ENCODE measurements around the gene KIFC1. TPM values are rescaled to one million over a fixed set of nuclear protein-coding genes. Genes with fewer than 3 reads are reported as not detected.

The KIFC1 gene, protein sequence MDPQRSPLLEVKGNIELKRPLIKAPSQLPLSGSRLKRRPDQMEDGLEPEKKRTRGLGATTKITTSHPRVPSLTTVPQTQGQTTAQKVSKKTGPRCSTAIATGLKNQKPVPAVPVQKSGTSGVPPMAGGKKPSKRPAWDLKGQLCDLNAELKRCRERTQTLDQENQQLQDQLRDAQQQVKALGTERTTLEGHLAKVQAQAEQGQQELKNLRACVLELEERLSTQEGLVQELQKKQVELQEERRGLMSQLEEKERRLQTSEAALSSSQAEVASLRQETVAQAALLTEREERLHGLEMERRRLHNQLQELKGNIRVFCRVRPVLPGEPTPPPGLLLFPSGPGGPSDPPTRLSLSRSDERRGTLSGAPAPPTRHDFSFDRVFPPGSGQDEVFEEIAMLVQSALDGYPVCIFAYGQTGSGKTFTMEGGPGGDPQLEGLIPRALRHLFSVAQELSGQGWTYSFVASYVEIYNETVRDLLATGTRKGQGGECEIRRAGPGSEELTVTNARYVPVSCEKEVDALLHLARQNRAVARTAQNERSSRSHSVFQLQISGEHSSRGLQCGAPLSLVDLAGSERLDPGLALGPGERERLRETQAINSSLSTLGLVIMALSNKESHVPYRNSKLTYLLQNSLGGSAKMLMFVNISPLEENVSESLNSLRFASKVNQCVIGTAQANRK
- 117 and 182 TPM in 2 replicates for total RNA-seq (2011; cell fraction: chromatin; rRNA removed; ENCODE audit: low replicate concordance)
- 141 and 154 TPM in 2 replicates for total RNA-seq (2011; cell fraction: nucleolus; rRNA removed)
- total RNA-seq (2011; cell fraction: nucleoplasm; rRNA removed), result 113 and 129 TPM in 2 replicates
- total RNA-seq (2014; rRNA removed) (50.2 and 62.5 TPM in 2 replicates), total RNA-seq (2014; rRNA removed; fragmentation: Illumina TruSeq; extraction: Trizol) (38.6 and 42.3 TPM in 2 replicates), total RNA-seq (2015; rRNA removed; fragmentation: Illumina TruSeq; extraction: Trizol) (77.9 and 80.1 TPM in 2 replicates), total RNA-seq (2021) (79.2 and 85.6 TPM in 2 replicates), polyA plus RNA-seq (2011; rRNA removed) (95.2 and 103 TPM in 2 replicates), polyA plus RNA-seq (2014; fragmentation: Illumina TruSeq; extraction: Trizol) (76.9 and 82.7 TPM in 2 replicates), polyA plus RNA-seq (2014; fragmentation: Nextera tagmentation; extraction: Ambion mirVana) (1 to 10 TPM; 1.3 to 2.2 TPM), polyA plus RNA-seq (2014; rRNA removed) (84.1 and 88.6 TPM in 2 replicates), polyA minus RNA-seq (2011; rRNA and poly(A)+ RNA removed) (91.4 and 99.3 TPM in 2 replicates), Bru-seq, nascent RNA (percentile 92 among the genes with signal in this experiment), BruChase-seq, experiment 1, labeled RNA remaining after a 2-hour chase (percentile 95 among the genes with signal in this experiment), BruChase-seq, experiment 2, labeled RNA remaining after a 6-hour chase (percentile 96 among the genes with signal in this experiment)
- 82.9 and 95.7 TPM in 2 replicates for polyA plus RNA-seq (2011; cell fraction: cytosol; rRNA removed)
- 255 and 308 TPM in 2 replicates for polyA plus RNA-seq (2011; cell fraction: nucleus; rRNA removed)
- 70.1 and 78.9 TPM in 2 replicates for polyA plus RNA-seq (2012)
- 43.1 and 48.8 TPM in 2 replicates for polyA minus RNA-seq (2011; cell fraction: cytosol; rRNA and poly(A)+ RNA removed)
- 113 and 139 TPM in 2 replicates for polyA minus RNA-seq (2011; cell fraction: nucleus; rRNA and poly(A)+ RNA removed)
- long read RNA-seq, experiment 1, transcript KIFC1-211 (11 exons, 2,706 nt), result major isoform, 27 of 96 reads
- long read RNA-seq, experiment 1, partial matches to known transcripts, result 50 of 96 reads
- long read RNA-seq, experiment 1, other reads (novel, unspliced or antisense), result 19 of 96 reads
- long read RNA-seq, experiment 2, transcript KIFC1-211 (11 exons, 2,706 nt), result major isoform, 42 of 101 reads
- long read RNA-seq, experiment 2, partial matches to known transcripts, result 41 of 101 reads
- long read RNA-seq, experiment 2, other reads (novel, unspliced or antisense), result 18 of 101 reads
- long read RNA-seq, experiment 3, transcript KIFC1-211 (11 exons, 2,706 nt), result major isoform, 24 of 35 reads
- long read RNA-seq, experiment 3, partial matches to known transcripts, result 5 of 35 reads
- long read RNA-seq, experiment 3, other reads (novel, unspliced or antisense), result 6 of 35 reads

GRCh38 chr6:33391278-33391921, at the start of gene KIFC1:
TSS of gene KIFC1 (plus strand) at chr6:33391823. CDS start at chr6:33391986, 163 bp downstream.
- WGBS (ENCODE audit: insufficient coverage, low coverage, missing lambda C conversion rate), result under 1% methylated on average over 64 of the region's 67 CpGs
- Histone ChIP-seq H3K79me2 (ENCODE audit: control insufficient read depth, insufficient read depth, low read length) (peaks cover 48% of the 10 kb centered on the region), H2AFZ (ENCODE audit: low read depth, low read length) (peak within 1 kb of the TSS; percentile 96), H3K27ac (ENCODE audit: extremely low read depth, low read depth, low read length) (peak within 1 kb of the TSS; percentile 89), H3K9ac (ENCODE audit: insufficient read depth in 1 of 2, low read depth in 2 of 2, low read length in 2 of 2) (peak within 1 kb of the TSS; percentile 92), H3K9me3 (replicated peaks; ENCODE audit: control insufficient read depth, insufficient read depth, low read depth, low read length) (no peaks in the 10 kb centered on the region), H3K4me1 (replicated peaks in 1 of 2; ENCODE audit: control insufficient read depth in 2 of 2, insufficient read depth in 2 of 2, low read length in 2 of 2) (peaks cover 19 to 22% of the 10 kb centered on the region in 2 experiments), H3K27me3 (ENCODE audit: control insufficient read depth in 2 of 2, insufficient read depth in 2 of 2, low read length in 2 of 2) (no peaks in the 10 kb centered on the region), H3K4me3 (peak within 1 kb of the TSS; percentile 74), H3K4me2 (ENCODE audit: insufficient read depth, low read length) (peak within 1 kb of the TSS; percentile 93), H3K36me3 (ENCODE audit: control insufficient read depth, insufficient read depth, low read length) (peaks cover 31% of the 10 kb centered on the region; the same call in 2 of the 3 replicates), H4K20me1 (replicated peaks; ENCODE audit: control insufficient read depth, insufficient read depth, low read length) (0 out of 2 replicates have a peak, but pooled peaks cover 3% of the 10 kb centered on the region), H3K9me1 (ENCODE audit: control insufficient read depth, insufficient read depth, low read length) (no peaks in the 10 kb centered on the region)
- CTCF ChIA-PET (ENCODE audit: low intra/inter-chr PET ratio), result interaction anchor here (0.7 to 2.1 kb wide), 4 partner anchors 11 to 111 kb away, joined by 3 to 12 read pairs (median 6); no protein-coding TSS in a partner anchor
- ATAC-seq (peak; percentile 97), DNase-seq (ENCODE audit: extremely low read depth in 1 of 4, low spot score in 3 of 4) (peak; percentile 98 to 100 (median 98)), FAIRE-seq (peak; percentile 98)
- POLR2A ChIA-PET, result interaction anchor here (0.5 to 1.5 kb wide), 13 partner anchors 9 to 549 kb away, joined by 3 to 5 read pairs (median 3); partner anchors contain the start of genes B3GALT4, RPS18 and VPS52
- intact Hi-C loops (cut with micrococcal nuclease) (loop anchor here (1.0 to 5.0 kb wide), 6 partner anchors 19 to 101 kb away; partner anchors contain the start of genes CUTA and RGL2), in situ Hi-C loops (cut with MboI) (no loop called here)
- no TSS peak for BruUV-seq (replicated peaks)
- TF ChIP-seq HCFC1 (IDR thresholded peaks at IDR 0.05; ENCODE audit: low read depth, low read length) (peak; percentile 64), CUX1 (CRISPR knock-in tag; IDR thresholded peaks at IDR 0.05) (no peak), RBM25 (IDR thresholded peaks at IDR 0.05; ENCODE audit: low read depth, low read length, severe bottlenecking) (peak; percentile 77), NFRKB (IDR thresholded peaks at IDR 0.05; ENCODE audit: low read depth) (no peak)
- TF ChIP-seq, protein P1, sequence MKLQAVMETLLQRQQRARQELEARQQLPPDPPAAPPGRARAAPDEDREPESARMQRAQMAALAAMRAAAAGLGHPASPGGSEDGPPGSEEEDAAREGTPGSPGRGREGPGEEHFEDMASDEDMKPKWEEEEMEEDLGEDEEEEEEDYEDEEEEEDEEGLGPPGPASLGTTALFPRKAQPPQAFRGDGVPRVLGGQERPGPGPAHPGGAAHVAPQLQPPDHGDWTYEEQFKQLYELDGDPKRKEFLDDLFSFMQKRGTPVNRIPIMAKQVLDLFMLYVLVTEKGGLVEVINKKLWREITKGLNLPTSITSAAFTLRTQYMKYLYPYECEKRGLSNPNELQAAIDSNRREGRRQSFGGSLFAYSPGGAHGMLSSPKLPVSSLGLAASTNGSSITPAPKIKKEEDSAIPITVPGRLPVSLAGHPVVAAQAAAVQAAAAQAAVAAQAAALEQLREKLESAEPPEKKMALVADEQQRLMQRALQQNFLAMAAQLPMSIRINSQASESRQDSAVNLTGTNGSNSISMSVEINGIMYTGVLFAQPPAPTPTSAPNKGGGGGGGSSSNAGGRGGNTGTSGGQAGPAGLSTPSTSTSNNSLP (IDR thresholded peaks at IDR 0.05; ENCODE audit: borderline replicate concordance, low read depth, low read length), result no peak
